CD4-positive, alpha-beta T cell treated with Interleukin-4 for 1 hour (primary cell): ENCODE measurements around the gene RTN4RL1.
"Not testable (repeated sequence)": the region's sequence is repeated elsewhere in the genome, so short reads cannot be mapped to it uniquely, and the experiment has no call there.

Source experiments
- DNase-seq, 2 donors: peaks; one replicate each; pipeline ENCODE4 v3.0.0-alpha.2; 2020 to 2022

The RTN4RL1 gene

GRCh38 chr17:1914661-1915083, 110.5 kb downstream of the RTN4RL1 start:
- DNase-seq: no peak

GRCh38 chr17:1913702-1914101, 111.4 kb downstream of the RTN4RL1 start:
- no peak for DNase-seq

DNA sequence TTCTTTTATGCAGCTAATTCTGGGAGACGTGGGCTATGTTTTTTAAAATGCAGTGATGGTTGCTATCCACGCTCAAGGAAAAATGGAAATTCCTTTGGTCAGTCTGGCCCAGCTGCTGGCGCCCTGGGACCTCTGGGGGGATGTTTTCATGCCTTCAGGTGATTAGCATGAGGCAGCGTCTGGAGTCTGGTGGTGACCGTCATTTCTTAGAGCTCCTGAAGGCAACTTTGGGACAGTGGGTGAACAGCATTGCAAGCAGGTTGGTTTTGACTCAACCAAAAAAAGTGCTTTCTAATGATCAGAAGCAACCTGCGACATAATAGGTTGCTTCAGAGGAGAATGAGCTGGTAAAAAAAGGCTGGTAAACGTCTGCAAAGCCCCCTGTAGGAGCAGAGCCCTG, 113.0 kb downstream of the RTN4RL1 start:
- DNase-seq: no peak

DNA sequence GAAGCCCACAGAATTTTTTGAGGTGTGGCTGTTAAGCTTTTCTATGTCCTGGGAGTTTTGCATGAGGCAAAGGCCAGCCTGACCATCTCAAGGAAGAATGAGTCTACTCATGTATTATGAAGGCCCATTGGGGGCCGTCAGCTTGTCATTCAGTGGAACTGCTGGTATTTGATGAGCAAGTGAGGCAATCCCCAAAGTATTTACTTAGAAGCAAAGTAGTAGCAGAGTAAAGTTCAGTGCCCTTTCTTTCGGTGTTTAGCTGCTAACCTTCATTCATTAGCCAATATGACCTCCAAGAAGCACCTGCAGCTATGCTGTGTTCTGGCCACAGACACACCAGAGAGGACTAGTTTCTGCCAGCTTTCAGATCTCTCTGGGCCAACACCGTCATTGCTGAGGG, 115.1 kb downstream of the RTN4RL1 start:
- DNase-seq: no peak

DNA sequence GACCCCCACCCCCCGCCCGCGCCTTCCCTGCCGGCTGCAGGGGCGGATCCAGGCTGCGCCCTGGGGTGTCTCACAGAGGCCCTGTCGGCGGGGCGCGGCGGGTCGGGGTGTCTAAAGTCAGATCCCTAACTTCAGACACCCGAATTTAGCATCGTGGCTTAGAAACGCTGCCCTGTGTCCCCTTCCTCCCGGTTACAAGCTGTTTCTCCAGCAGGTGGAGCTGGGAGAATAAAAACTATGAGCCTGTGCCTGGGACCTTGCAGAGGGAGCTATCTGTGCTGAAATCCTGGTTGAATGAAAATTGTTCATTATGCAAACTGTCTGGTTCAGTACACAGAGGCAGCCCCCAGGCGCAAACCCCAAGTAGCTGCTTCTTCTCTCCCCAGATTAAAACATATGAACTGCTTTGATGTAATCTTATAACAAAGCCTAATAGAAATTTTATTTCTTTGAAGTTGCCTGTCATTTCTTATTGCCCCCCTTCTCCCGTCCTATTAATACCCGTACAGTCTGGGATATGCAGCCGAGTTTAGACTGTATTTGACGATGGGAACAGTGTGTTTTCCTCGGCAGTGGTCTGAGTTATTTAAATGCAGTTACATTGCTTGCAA, 116.3 kb downstream of the RTN4RL1 start:
- DNase-seq: peak; percentile 25 to 53

- peak in 1 of 2 donors; percentile 13 for DNase-seq
These were observed 117.0 kb downstream of the RTN4RL1 start for GRCh38 chr17:1907909-1908698.

DNA sequence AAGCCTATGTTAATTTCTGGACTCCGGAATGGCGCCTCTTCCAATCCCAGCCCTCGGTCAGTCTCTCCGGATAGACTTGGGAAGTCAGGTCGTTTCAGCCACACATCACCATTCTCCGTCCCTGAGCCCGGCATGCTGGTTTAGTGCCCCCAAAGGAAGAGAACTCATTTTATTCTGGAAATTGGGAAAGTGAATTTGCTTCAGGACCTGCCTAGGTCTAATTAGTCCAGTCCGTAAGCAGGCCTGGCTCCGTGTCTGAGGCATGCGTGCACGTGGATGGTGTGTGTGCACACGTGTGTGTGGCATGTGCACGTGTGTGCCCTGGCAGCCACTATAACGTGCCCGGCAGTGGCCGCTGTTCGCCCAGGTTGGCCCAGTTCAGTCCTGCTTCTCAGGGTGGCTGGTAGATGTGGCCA, 117.9 kb downstream of the RTN4RL1 start:
- DNase-seq: no peak

- DNase-seq: no peak
These were observed 118.5 kb downstream of the RTN4RL1 start for GRCh38 chr17:1906662-1907101.

DNA sequence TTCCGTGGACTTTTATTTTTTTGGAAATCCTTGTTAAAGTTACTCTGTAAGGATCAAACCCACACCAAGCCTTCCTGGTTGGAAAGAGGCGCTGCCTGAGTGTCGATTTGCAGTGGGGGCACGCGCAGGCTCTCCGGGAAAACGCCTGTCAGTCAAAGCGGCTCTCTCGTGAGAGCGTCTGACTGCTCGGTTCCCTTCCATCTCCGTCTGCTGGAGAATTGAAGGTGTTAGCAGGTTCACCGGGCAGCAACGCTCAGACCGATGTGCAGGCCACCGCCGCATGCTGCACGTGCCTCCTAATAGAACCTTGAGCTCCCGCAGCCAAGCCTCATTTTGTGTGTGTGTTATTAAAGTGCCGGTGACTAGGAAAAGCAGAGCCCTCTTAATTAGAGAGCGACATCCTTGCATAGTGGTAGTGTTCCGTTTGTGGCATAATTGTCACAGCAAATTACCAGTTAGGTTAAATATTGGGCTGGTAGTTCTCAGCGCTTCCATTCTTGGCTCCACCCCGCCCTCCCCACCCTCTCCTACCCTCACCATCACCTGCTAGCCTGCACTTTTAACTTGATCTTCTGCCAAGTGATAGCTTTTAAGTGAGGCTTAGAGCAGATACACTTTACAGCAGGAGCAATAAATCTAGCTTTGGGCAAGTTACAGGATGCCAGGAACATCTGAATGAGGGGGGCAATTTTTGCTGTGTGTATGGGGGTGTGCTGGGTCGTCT, 119.8 kb downstream of the RTN4RL1 start:
- DNase-seq: no peak

GRCh38 chr17:1904273-1905182, 120.6 kb downstream of the RTN4RL1 start:
- no peak for DNase-seq

- DNase-seq: no peak
These were observed 125.6 kb downstream of the RTN4RL1 start for GRCh38 chr17:1899403-1900000.

GRCh38 chr17:1898872-1899271, 126.3 kb downstream of the RTN4RL1 start:
- no peak for DNase-seq

- DNase-seq: no peak
These were observed 126.8 kb downstream of the RTN4RL1 start for GRCh38 chr17:1898332-1898731.

DNA sequence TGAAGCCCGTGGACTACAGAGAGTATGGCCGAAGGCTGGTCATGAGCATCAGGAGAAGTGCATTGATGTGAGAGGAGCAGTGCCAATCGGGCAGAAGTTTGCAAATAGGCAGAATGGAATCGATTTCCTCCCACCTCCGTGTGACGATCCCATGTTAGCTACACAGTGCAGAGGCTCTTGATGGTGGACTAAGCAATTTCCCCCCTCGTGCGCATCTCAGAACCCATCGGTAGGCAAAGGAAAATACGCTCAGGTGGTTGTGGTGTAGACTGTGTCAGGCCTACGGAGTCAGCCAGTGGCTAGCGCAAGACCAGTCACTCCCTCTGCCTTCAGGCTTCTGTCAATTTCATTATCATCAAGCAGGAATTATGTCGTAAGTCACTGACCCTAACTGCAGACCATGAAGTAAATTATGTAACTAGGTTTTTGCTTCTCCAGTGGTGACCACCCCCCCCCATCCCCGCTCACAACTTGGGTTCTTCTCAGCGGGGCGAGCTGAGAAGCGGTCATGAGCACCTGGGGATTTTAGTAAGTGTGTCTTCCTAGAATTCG, 128.0 kb downstream of the RTN4RL1 start:
- no peak for DNase-seq

DNA sequence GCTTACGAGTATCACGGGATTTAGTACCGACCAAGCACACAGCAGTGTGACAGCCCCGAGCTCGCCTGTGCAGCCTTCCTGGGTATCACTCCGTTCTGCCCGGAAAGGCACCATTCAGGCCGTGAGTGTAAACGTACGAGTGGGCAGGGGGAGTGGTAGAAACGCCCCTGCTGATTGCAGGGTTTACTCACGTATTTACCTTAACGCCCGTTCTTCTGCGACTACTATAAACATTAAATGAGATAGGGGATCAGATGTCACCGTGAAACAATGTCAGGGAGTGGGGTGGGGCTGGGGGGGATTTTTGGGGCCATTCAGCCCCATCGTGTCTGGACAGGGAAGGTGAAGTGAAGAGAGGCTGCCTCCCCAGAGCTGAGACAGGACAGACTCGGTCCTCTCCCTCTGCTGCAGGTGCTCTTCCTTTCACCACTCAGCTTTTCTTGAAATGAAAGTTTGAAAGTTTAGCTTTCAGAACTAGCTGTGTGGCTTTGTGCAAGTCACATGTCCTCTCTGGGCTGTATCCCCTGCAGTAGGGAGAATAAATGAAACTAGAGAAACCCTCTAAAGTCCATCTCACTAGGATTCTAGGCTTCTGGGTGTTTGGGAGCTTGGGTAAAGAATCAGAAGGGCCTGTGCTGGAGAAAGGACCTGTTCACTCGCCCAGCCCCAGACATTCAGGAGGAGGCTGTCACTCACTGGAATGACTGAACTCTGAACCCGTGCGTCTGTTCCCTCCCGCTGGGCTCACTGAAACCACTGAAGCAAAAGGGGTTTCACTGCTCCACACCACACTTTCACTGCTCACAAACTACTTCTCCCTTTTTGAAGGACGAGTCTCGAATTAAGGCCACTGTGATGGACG, 128.7 kb downstream of the RTN4RL1 start:
- no peak for DNase-seq

GRCh38 chr17:1895479-1895878, 129.7 kb downstream of the RTN4RL1 start:
- not testable (repeated sequence) for DNase-seq

DNA sequence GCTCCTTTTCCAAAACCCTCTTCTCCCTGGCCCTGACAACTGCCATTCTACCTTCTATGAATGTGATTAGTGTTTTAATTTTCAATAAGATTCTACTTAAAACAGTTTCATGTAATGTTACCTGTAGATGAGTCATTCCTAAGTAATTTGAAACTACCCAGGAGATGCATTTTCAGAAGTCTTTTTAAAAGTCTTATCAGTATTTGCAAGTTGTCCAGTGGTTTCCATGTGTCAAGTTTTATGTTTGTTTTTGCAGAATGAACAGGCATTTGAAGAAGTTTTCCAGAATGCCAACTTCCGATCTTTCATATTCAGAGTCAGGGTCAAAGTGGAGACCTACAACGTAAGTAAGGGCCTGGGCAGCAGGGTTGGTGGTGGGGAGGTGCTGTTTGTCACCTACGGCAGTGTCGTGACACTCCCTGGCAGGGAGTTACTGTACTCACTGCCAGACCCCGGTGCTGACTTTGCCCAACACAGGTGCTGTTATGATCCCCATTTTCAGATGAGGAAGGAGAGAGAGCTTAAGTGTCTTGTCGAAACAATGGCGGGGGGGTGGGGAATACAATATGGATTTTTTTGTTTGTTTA, 130.3 kb downstream of the RTN4RL1 start:
- DNase-seq: no peak

- peak; percentile 22 to 48 for DNase-seq
These were observed 134.2 kb downstream of the RTN4RL1 start for GRCh38 chr17:1890758-1891450.

- no peak for DNase-seq
These were observed 136.4 kb downstream of the RTN4RL1 start for GRCh38 chr17:1888741-1889140.
